ENCODE data around the gene DNAI2.

DNA sequence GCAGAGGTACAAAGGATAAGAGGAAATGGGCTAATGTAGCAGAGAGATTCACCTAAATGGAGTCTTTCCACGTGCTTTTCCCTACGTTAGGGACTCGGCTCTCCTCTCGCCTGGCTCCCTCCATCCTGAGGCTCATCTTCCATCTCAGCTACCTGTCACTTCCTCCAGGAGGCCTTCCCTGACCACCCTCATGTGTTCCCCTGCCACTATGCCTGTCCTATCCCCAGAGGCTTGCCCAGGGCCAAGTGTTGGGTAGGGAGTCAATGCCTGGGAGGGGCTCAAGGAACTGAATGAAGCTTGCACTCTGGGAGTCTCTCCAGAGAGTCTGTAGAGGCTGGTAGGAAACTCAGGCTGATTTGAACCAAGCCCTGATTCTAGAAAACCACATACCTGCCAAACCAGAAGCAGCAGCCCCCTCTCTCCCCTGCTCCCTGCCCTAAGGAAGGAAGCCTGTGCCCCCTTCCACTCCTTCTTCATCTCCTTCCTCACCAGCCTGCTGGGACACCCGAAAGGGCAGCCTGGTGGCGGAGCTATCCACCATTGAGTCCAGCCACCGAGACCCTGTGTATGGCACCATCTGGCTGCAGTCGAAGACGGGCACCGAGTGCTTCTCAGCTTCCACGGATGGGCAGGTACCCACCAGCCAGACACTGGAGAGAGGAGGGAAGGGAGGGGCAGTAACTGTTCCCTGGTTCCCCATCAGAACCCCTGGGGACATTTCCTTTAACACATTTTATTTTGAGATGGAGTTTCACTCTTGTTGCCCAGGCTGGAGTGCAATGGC is 25.4 kb downstream of the DNAI2 start:
- TF ChIP-seq, protein P1, sequence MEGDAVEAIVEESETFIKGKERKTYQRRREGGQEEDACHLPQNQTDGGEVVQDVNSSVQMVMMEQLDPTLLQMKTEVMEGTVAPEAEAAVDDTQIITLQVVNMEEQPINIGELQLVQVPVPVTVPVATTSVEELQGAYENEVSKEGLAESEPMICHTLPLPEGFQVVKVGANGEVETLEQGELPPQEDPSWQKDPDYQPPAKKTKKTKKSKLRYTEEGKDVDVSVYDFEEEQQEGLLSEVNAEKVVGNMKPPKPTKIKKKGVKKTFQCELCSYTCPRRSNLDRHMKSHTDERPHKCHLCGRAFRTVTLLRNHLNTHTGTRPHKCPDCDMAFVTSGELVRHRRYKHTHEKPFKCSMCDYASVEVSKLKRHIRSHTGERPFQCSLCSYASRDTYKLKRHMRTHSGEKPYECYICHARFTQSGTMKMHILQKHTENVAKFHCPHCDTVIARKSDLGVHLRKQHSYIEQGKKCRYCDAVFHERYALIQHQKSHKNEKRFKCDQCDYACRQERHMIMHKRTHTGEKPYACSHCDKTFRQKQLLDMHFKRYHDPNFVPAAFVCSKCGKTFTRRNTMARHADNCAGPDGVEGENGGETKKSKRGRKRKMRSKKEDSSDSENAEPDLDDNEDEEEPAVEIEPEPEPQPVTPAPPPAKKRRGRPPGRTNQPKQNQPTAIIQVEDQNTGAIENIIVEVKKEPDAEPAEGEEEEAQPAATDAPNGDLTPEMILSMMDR (IDR thresholded peaks at IDR 0.05), result no peak
- no peak for TF ChIP-seq POLR2A (IDR thresholded peaks at IDR 0.05)
- TF ChIP-seq EP300 (IDR thresholded peaks at IDR 0.05), result no peak
